ENCODE measurements around the gene FARP2.
"Not testable (repeated sequence)": the region's sequence is repeated elsewhere in the genome, so short reads cannot be mapped to it uniquely, and the experiment has no call there.

The FARP2 gene

GRCh38 chr2:241451840-241452506 is 95.9 kb downstream of the FARP2 start:
- H3K4me3 ChIP-seq (ENCODE audit: low read depth, low read length), result no peak overlapping the region
- no peaks in the 10 kb centered on the region for H3K9me3 ChIP-seq (ENCODE audit: control insufficient read depth, insufficient read depth, low read depth, low read length)
- ChIA-PET CTCF (interaction anchor here (0.7 kb wide), 2 partner anchors 52 to 208 kb away, joined by 3 to 5 read pairs; no protein-coding TSS in a partner anchor), POLR2A (interaction anchor here (0.6 kb wide), 2 partner anchors 8 to 41 kb away, joined by 3 to 4 read pairs; no protein-coding TSS in a partner anchor)
- H3K36me3 ChIP-seq (ENCODE audit: control insufficient read depth in 2 of 2, insufficient read depth in 1 of 2, low read length in 2 of 2), result peaks cover 5 to 22% of the 10 kb centered on the region in 2 experiments; a peak in 2 of 3 replicates
- TF ChIP-seq PRDM4 (tag by site-specific recombination; IDR thresholded peaks at IDR 0.05) (no peak), AEBP2 (tag by site-specific recombination; IDR thresholded peaks at IDR 0.05; ENCODE audit: borderline replicate concordance) (no peak), ZFHX2 (tag by site-specific recombination; conservative IDR thresholded peaks at IDR 0.05) (no peak), ZNF350 (tag by site-specific recombination; IDR thresholded peaks at IDR 0.05) (no peak), ZNF555 (tag by site-specific recombination; conservative IDR thresholded peaks at IDR 0.05) (no peak), ZNF610 (tag by site-specific recombination; IDR thresholded peaks at IDR 0.05; ENCODE audit: borderline replicate concordance) (no peak), PBX3 (CRISPR knock-in tag; IDR thresholded peaks at IDR 0.05) (no peak), ZNF585B (tag by site-specific recombination; IDR thresholded peaks at IDR 0.05) (no peak), ZNF623 (tag by site-specific recombination; IDR thresholded peaks at IDR 0.05) (no peak)
- H3K4me1 ChIP-seq (ENCODE audit: control insufficient read depth, insufficient read depth, low read length), result no peaks in the 10 kb centered on the region
- no peak overlapping the region for H3K27ac ChIP-seq (ENCODE audit: extremely low read depth, low read depth, low read length)

- H3K4me1 ChIP-seq (ENCODE audit: control insufficient read depth, insufficient read depth, low read length); H3K9me3 ChIP-seq (ENCODE audit: control insufficient read depth, insufficient read depth, low read depth, low read length); H3K27ac ChIP-seq (ENCODE audit: extremely low read depth, low read depth, low read length); H3K36me3 ChIP-seq (ENCODE audit: control insufficient read depth in 2 of 2, insufficient read depth in 1 of 2, low read length in 2 of 2); H3K4me3 ChIP-seq (ENCODE audit: low read depth, low read length); CTCF ChIA-PET; POLR2A ChIA-PET: not testable (repeated sequence)
These were observed 97.8 kb downstream of the FARP2 start for GRCh38 chr2:241453919-241454318.

- CTCF ChIA-PET, result no interaction called here
- POLR2A ChIA-PET, result no interaction called here
These were observed 98.9 kb downstream of the FARP2 start for GRCh38 chr2:241454837-241455485.

GRCh38 chr2:241456546-241456945 is 100.5 kb downstream of the FARP2 start:
- Histone ChIP-seq H3K4me3 (ENCODE audit: low read depth, low read length) (no peak overlapping the region), H3K36me3 (ENCODE audit: control insufficient read depth in 2 of 2, insufficient read depth in 1 of 2, low read length in 2 of 2) (no peaks in the 10 kb centered on the region), H3K9me3 (ENCODE audit: control insufficient read depth, insufficient read depth, low read depth, low read length) (no peaks in the 10 kb centered on the region), H3K4me1 (ENCODE audit: control insufficient read depth, insufficient read depth, low read length) (no peaks in the 10 kb centered on the region), H3K27ac (ENCODE audit: extremely low read depth, low read depth, low read length) (no peak overlapping the region)
- CTCF ChIA-PET, result no interaction called here
- POLR2A ChIA-PET, result no interaction called here
- TF ChIP-seq ZNF433 (tag by site-specific recombination; IDR thresholded peaks at IDR 0.05; ENCODE audit: low read depth) (no peak), ZNF560 (tag by site-specific recombination; IDR thresholded peaks at IDR 0.05; ENCODE audit: borderline replicate concordance) (no peak), ZNF785 (tag by site-specific recombination; IDR thresholded peaks at IDR 0.05) (no peak), ZNF664 (tag by site-specific recombination; IDR thresholded peaks at IDR 0.05) (no peak), ZNF660 (tag by site-specific recombination; IDR thresholded peaks at IDR 0.05) (no peak), ZBTB48 (tag by site-specific recombination; IDR thresholded peaks at IDR 0.05) (no peak), ZNF704 (tag by site-specific recombination; IDR thresholded peaks at IDR 0.05) (no peak), ZNF600 (tag by site-specific recombination; IDR thresholded peaks at IDR 0.05) (no peak)

More at GRCh38 chr2:241454837-241455485, 98.9 kb downstream of the FARP2 start:
- Histone ChIP-seq H3K9me3 (ENCODE audit: control insufficient read depth, insufficient read depth, low read depth, low read length) (no peaks in the 10 kb centered on the region), H3K4me1 (ENCODE audit: control insufficient read depth, insufficient read depth, low read length) (no peaks in the 10 kb centered on the region), H3K36me3 (ENCODE audit: control insufficient read depth in 2 of 2, insufficient read depth in 1 of 2, low read length in 2 of 2) (peaks cover 2% of the 10 kb centered on the region in 2 experiments; a peak in 2 of 3 replicates), H3K4me3 (ENCODE audit: low read depth, low read length) (no peak overlapping the region), H3K27ac (ENCODE audit: extremely low read depth, low read depth, low read length) (no peak overlapping the region)
- peak; percentile 77 for TF ChIP-seq SCRT2 (tag by site-specific recombination; IDR thresholded peaks at IDR 0.05)
- no peak for TF ChIP-seq ZNF792 (tag by site-specific recombination; IDR thresholded peaks at IDR 0.05)

Measured in HEK293 (cell line).